LNCAP (cell line): ENCODE measurements around the gene NDUFS6.

Source experiments
- TF ChIP-seq, protein P1 (sequence below): fragments of 450-650 bp; IDR thresholded peaks from 2 replicates; pipeline ENCODE4 v1.5.1; 2017; ENCODE audit warnings: mild to moderate bottlenecking

Gene NDUFS6

GRCh38 chr5:1777281-1778137 lies 23.7 kb upstream of the NDUFS6 start:
- TF ChIP-seq, protein P1, sequence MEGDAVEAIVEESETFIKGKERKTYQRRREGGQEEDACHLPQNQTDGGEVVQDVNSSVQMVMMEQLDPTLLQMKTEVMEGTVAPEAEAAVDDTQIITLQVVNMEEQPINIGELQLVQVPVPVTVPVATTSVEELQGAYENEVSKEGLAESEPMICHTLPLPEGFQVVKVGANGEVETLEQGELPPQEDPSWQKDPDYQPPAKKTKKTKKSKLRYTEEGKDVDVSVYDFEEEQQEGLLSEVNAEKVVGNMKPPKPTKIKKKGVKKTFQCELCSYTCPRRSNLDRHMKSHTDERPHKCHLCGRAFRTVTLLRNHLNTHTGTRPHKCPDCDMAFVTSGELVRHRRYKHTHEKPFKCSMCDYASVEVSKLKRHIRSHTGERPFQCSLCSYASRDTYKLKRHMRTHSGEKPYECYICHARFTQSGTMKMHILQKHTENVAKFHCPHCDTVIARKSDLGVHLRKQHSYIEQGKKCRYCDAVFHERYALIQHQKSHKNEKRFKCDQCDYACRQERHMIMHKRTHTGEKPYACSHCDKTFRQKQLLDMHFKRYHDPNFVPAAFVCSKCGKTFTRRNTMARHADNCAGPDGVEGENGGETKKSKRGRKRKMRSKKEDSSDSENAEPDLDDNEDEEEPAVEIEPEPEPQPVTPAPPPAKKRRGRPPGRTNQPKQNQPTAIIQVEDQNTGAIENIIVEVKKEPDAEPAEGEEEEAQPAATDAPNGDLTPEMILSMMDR: no peak

DNA sequence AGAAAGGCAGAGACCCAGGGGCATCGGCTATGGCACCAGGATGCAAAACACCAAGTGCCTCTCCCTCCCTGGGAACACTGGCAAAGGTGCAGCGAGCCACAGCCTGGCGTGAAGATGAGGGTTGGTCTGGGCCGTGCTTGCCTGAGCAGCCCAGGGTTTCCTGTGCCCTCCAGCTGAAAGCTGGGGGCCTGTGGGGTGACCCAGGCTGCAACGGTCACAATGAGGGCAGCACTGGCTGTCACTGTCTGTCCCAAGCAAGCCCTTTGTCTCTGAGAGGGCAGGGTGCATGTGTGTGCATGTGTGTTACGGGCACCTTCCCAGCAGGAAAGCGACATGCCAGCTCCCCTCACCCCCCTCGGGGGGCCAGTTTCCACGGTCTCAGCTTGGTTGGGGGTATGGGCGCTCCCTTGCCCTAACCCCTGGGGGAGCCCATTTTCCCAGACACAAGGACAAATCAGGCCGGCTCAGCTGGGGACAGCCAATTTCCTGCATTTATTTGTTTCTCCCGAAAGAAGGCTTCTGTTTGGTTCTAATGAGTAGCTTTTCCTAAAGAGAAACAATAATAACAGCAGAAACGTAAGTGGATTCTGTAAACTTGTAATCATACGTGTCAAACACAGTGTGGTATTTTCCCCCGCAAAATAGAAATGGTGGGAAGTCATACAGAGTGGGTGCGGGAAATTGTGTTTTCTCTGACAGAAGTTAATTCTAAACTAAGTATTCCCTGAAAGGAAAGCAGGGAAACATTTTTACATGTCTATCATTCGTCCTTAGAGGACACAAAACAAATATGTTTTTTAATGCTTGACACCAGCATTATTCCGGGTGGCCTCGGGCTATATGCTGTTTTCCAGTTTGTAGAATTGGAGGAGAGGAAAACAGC lies 22.8 kb upstream of the NDUFS6 start:
- TF ChIP-seq, protein P1: no peak

DNA sequence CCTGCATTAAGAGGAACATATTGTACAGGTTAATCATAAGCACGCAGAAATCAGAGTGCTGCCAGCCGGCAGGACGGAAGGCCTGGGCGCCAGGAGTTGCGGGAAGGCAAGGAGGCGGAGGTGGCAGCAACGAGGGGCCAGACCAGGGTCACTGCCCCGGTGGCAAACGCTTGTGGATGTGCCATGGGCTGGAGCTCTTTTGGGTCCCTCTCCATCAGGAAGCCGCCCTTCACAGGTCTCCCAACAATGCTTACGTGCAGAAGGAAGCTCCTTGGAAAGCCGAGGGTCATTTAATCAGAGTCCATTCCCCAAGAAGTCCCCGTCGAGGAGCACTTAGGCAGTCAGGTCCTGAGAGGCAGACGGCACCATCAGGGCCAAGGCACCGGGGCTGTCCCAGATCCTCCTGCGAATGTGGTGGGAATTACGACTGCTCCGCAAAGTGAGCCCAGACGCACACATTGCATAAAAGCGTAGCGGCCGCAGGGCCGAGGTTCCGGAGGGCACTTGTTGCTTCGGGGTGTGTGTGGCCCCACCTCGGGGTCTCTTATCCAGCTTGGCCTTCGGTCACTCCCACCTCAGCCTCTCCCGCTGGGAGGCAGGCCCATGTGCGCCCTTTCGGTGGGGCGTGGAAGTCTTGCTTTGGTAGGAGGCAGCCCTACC lies 22.1 kb upstream of the NDUFS6 start:
- TF ChIP-seq, protein P1: no peak

GRCh38 chr5:1779782-1780613 lies 21.2 kb upstream of the NDUFS6 start:
- TF ChIP-seq, protein P1: no peak

GRCh38 chr5:1780614-1780930 lies 20.6 kb upstream of the NDUFS6 start:
- TF ChIP-seq, protein P1: no peak

DNA sequence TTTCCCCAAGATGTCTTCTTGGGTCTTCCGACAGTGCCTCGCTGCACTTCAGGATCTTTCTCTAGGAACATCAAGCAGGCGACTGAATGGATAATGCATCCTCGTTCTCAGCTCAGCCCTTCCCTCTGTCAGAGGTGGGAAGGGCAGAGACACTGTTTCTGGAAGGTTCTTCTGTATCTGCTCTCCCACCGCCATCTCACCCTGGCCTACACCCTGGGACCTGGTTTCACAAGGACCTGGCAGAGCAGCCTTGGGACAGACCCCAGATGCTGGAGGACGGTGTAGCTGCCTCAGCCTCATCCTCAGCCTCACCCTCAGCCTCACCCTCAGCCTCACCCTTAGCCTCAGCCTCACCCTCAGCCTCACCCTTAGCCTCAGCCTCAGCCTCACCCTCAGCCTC lies 20.1 kb upstream of the NDUFS6 start:
- TF ChIP-seq, protein P1: no peak
